Measurements from ENCODE around the gene CFAP70.

Gene CFAP70

DNA sequence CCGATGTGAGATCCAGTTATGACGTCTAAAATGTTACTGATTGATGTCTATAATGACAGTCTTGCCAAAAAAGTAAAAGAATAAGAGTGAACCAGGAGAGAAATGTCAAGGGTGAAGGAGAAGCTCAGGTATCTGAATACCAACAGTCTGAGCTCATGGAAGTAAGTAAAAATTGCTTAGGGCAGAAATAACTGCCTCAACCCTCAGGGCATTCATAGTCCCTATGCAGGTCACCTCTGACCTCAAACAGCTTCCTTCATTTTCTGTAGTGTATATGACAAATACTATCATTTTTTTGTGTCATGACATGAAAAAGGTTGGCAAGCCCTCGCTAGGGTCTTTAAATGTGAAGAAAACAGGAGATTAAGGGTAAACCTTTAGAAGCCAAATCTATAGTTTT, 65.2 kb downstream of the CFAP70 start:
- no peak for DNase-seq (ENCODE audit: low spot score)
- ChIA-PET CTCF (interaction anchor here (0.6 to 0.9 kb wide), 2 partner anchors 9 to 41 kb away, joined by 3 read pairs; partner anchors contain the start of gene MRPS16), POLR2A (ENCODE audit: low non-redundant PET) (no interaction called here)
- no peak overlapping the region for H3K27ac ChIP-seq
- TF ChIP-seq, protein P1, sequence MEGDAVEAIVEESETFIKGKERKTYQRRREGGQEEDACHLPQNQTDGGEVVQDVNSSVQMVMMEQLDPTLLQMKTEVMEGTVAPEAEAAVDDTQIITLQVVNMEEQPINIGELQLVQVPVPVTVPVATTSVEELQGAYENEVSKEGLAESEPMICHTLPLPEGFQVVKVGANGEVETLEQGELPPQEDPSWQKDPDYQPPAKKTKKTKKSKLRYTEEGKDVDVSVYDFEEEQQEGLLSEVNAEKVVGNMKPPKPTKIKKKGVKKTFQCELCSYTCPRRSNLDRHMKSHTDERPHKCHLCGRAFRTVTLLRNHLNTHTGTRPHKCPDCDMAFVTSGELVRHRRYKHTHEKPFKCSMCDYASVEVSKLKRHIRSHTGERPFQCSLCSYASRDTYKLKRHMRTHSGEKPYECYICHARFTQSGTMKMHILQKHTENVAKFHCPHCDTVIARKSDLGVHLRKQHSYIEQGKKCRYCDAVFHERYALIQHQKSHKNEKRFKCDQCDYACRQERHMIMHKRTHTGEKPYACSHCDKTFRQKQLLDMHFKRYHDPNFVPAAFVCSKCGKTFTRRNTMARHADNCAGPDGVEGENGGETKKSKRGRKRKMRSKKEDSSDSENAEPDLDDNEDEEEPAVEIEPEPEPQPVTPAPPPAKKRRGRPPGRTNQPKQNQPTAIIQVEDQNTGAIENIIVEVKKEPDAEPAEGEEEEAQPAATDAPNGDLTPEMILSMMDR (conservative IDR thresholded peaks at IDR 0.05; ENCODE audit: low read depth), result no peak

DNA sequence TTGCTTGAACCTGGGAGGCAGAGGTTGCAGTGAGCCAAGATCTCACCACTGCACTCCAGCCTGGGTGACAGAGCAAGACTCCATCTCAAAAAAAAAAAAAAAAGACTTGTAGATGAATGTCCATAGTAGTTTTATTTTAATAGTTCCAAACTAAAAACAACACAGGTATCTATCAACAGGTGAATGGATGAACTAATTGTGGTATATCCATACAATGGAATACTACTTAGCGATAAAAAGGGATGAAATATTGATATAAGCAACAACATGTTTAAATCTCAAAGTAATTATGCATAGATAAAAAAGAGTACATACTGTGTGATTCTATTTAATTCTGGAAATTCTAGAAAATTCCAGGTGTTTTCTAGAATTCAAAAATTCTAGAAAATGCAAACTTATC, 68.7 kb downstream of the CFAP70 start:
- TF ChIP-seq, protein P1 (conservative IDR thresholded peaks at IDR 0.05; ENCODE audit: low read depth), result no peak
- no peak overlapping the region for H3K27ac ChIP-seq
- ChIA-PET CTCF (no interaction called here), POLR2A (ENCODE audit: low non-redundant PET) (no interaction called here)
- DNase-seq (ENCODE audit: low spot score), result no peak

DNA sequence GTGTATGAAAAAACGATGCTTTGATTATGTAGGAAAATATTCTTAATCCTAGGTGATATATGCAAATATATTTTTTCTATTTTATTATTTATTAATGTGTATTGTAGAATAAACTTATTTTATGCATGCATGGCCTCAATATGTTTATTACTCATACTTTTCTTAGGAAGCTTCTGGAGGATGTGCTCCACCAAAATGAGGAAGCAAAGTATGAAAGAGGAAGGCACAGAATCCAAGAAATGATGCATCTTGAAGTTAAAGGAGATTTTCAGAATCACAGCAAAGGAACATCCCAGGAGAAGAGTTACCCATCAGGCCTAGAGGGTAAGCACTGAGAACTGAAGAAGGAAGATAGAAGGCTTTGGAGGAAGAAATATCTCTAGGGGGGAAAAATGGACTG, 71.2 kb downstream of the CFAP70 start:
- ChIA-PET CTCF (no interaction called here), POLR2A (ENCODE audit: low non-redundant PET) (no interaction called here)
- no peak overlapping the region for H3K27ac ChIP-seq
- TF ChIP-seq, protein P1 (conservative IDR thresholded peaks at IDR 0.05; ENCODE audit: low read depth), result no peak
- no peak for DNase-seq (ENCODE audit: low spot score)

DNA sequence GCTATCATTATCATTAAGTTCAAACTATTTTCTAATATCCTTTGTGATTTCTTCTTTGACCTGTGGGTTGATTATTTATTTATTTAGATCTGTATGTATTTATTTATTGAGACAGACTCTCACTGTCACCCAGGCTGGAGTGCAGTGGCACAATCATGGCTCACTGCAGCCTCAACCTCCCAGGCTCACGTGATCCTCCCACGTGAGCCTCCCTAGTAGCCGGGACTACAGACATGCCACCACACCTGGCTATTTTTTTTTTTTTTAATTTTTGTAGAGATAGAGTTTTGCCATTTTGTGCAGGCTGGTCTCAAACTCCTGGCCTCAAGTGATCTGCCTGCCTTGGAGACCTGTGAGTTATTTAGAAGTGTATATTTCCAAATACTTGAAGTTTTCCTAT, 77.6 kb downstream of the CFAP70 start:
- ChIA-PET CTCF (interaction anchor here (0.9 kb wide), 1 partner anchor 10 kb away, joined by 3 read pairs; no protein-coding TSS in a partner anchor), POLR2A (ENCODE audit: low non-redundant PET) (no interaction called here)
- H3K27ac ChIP-seq, result no peak overlapping the region
- TF ChIP-seq, protein P1 (conservative IDR thresholded peaks at IDR 0.05; ENCODE audit: low read depth), result no peak
- DNase-seq (ENCODE audit: low spot score), result no peak

DNA sequence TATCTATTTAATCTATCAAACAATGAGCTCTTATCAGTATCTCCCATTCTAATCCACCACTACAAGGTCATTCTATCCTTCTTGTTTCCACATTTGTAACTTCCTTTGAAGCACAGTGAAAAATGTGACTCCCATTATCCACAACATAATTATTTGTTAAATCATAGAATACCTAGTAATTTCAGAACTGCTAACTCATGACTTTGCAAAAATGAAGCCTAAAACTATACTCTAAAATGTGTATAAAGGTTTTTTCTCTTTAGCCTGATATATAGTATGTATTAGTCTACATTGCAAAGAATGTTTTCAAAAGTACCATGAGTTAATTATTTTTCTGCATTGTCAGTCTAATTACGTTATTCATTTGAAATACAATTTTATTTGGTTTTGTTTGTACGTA, 94.2 kb downstream of the CFAP70 start:
- TF ChIP-seq, protein P1 (conservative IDR thresholded peaks at IDR 0.05; ENCODE audit: low read depth), result no peak
- H3K27ac ChIP-seq, result no peak overlapping the region
- POLR2A ChIA-PET (ENCODE audit: low non-redundant PET), result no interaction called here
- no peak for DNase-seq (ENCODE audit: low spot score)
- CTCF ChIA-PET, result interaction anchor here (0.6 to 1.4 kb wide), 6 partner anchors 11 to 379 kb away, joined by 3 to 6 read pairs (median 4); no protein-coding TSS in a partner anchor

DNA sequence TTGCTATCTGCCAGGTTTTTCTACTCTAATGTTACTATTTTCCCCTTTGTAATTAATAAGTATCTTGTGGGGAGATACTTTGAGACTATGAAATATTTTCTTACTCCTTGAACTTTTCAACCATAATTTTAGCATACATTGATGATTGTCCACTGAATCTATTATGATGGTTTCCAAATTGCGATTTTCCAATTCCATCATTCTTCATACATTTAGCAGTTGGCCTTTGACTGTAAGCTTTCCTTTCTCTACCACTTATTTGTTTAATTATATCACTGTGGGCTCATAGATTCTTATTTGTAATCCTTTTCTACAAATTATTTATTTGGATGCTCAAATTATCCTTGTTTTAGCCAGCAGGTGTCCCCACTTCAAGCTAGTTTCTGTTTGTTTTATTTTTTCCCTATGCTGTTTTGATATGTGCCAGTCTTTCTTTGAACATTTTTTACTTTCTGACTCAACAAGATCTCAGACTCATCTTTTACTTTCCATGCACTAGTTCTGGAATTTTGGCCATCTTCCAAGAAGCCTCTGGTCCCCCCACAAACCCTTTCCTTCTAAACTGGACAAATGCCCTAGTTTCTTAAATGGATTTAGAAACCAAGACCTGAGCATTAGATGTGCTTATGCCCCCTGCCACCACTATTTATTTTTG, 94.8 kb downstream of the CFAP70 start:
- CTCF ChIA-PET, result interaction anchor here (0.6 to 1.4 kb wide), 8 partner anchors 11 to 380 kb away, joined by 3 to 6 read pairs (median 4); no protein-coding TSS in a partner anchor
- no peak overlapping the region for H3K27ac ChIP-seq
- TF ChIP-seq, protein P1 (conservative IDR thresholded peaks at IDR 0.05; ENCODE audit: low read depth), result peak; percentile 69
- POLR2A ChIA-PET (ENCODE audit: low non-redundant PET), result interaction anchor here (1.7 kb wide), 1 partner anchor 10 kb away, joined by 5 read pairs; no protein-coding TSS in a partner anchor
- DNase-seq (ENCODE audit: low spot score), result no peak

Data from RWPE1 (cell line).